Measurements from ENCODE around the gene GBX2. TPM values are rescaled to one million over a fixed set of nuclear protein-coding genes. Genes with fewer than 3 reads are reported as not detected.

The GBX2 gene
- total RNA-seq, 1 donor from 2014 or later = 1.8 TPM

GRCh38 chr2:236164201-236164924 is 3.8 kb downstream of the GBX2 start:
- Histone ChIP-seq H2AFZ (ENCODE audit: low read depth, low read length) (peak overlapping the region; percentile 69), H3K4me3 (ENCODE audit: insufficient read depth, low read depth, low read length) (peak overlapping the region; percentile 60), H3K27ac (ENCODE audit: low read depth, low read length) (peak overlapping the region; percentile 19), H3K36me3 (ENCODE audit: insufficient read depth, low read length) (no peaks in the 10 kb centered on the region), H3K9me3 (ENCODE audit: insufficient read depth, low read depth, low read length) (no peaks in the 10 kb centered on the region), H3K9ac (ENCODE audit: low read length) (peak overlapping the region; percentile 64), H4K20me1 (ENCODE audit: insufficient read depth, low read length) (peaks cover 6% of the 10 kb centered on the region), H3K4me1 (ENCODE audit: insufficient read depth, low read length) (peaks cover 22% of the 10 kb centered on the region), H3K27me3 (ENCODE audit: insufficient read depth, low read length) (peaks cover 50% of the 10 kb centered on the region), H3K4me2 (ENCODE audit: low read length) (peak overlapping the region; percentile 86), H3K79me2 (ENCODE audit: insufficient read depth, low read length) (peaks cover 5% of the 10 kb centered on the region)
- Mint-ChIP-seq H3K27me3 (ENCODE audit: low read depth, unreplicated experiment) (peaks cover 53% of the 10 kb centered on the region), H3K4me3 (ENCODE audit: unreplicated experiment) (peak overlapping the region; percentile 77), H3K27ac (ENCODE audit: unreplicated experiment) (peak overlapping the region; percentile 77), H3K36me3 (ENCODE audit: low read depth, unreplicated experiment) (no peaks in the 10 kb centered on the region), H3K9me3 (ENCODE audit: unreplicated experiment) (peaks cover 10% of the 10 kb centered on the region), H3K4me1 (ENCODE audit: low read depth, unreplicated experiment) (peaks cover 5% of the 10 kb centered on the region)
- peak; percentile 86 for TF ChIP-seq EZH2 (IDR thresholded peaks at IDR 0.05; ENCODE audit: insufficient read depth, low read length)
- TF ChIP-seq CTCF (IDR thresholded peaks at IDR 0.05; ENCODE audit: insufficient read depth, low read depth, low read length) = no peak
- no peak for DNase-seq (ENCODE audit: low read depth)
- FAIRE-seq = no peak

- Mint-ChIP-seq H3K36me3 (ENCODE audit: low read depth, unreplicated experiment) (no peaks in the 10 kb centered on the region), H3K9me3 (ENCODE audit: unreplicated experiment) (peaks cover 9% of the 10 kb centered on the region), H3K4me1 (ENCODE audit: low read depth, unreplicated experiment) (peaks cover 5% of the 10 kb centered on the region), H3K27me3 (ENCODE audit: low read depth, unreplicated experiment) (peaks cover 53% of the 10 kb centered on the region), H3K27ac (ENCODE audit: unreplicated experiment) (no peak overlapping the region), H3K4me3 (ENCODE audit: unreplicated experiment) (no peak overlapping the region)
- Histone ChIP-seq H3K4me3 (ENCODE audit: insufficient read depth, low read depth, low read length) (peak overlapping the region; percentile 60), H3K27ac (ENCODE audit: low read depth, low read length) (no peak overlapping the region), H3K4me1 (ENCODE audit: insufficient read depth, low read length) (peaks cover 22% of the 10 kb centered on the region), H3K79me2 (ENCODE audit: insufficient read depth, low read length) (peaks cover 5% of the 10 kb centered on the region), H2AFZ (ENCODE audit: low read depth, low read length) (peak overlapping the region; percentile 69), H3K4me2 (ENCODE audit: low read length) (peak overlapping the region; percentile 86), H4K20me1 (ENCODE audit: insufficient read depth, low read length) (peaks cover 6% of the 10 kb centered on the region), H3K27me3 (ENCODE audit: insufficient read depth, low read length) (peaks cover 45% of the 10 kb centered on the region), H3K9ac (ENCODE audit: low read length) (peak overlapping the region; percentile 64), H3K36me3 (ENCODE audit: insufficient read depth, low read length) (no peaks in the 10 kb centered on the region), H3K9me3 (ENCODE audit: insufficient read depth, low read depth, low read length) (no peaks in the 10 kb centered on the region)
- DNase-seq (ENCODE audit: low read depth) (no peak), FAIRE-seq (no peak)
- TF ChIP-seq CTCF (IDR thresholded peaks at IDR 0.05; ENCODE audit: insufficient read depth, low read depth, low read length) = no peak
- peak; percentile 91 for TF ChIP-seq EZH2 (IDR thresholded peaks at IDR 0.05; ENCODE audit: insufficient read depth, low read length)
Measured at GRCh38 chr2:236163471-236164200, 4.5 kb downstream of the GBX2 start.
